ENCODE results near the gene SMO.

The SMO gene

GRCh38 chr7:129188372-129188891 lies at the start of gene SMO:
SMO (plus strand) TSS chr7:129188633; CDS start chr7:129189152, 519 bp downstream.
- peak; percentile 47 to 49 for DNase-seq (ENCODE audit: low read depth in 2 of 2)

- DNase-seq (ENCODE audit: low read depth in 2 of 2), result no peak
Measured at GRCh38 chr7:129143724-129144094, 44.7 kb upstream of the SMO start.

GRCh38 chr7:129144095-129144833 lies 44.2 kb upstream of the SMO start, which contains the start of gene TSPAN33:
TSPAN33 (plus strand) TSS chr7:129144707; CDS start chr7:129144981, 274 bp downstream.
- DNase-seq (ENCODE audit: low read depth in 2 of 2), result peak; percentile 7 to 13

- no peak for DNase-seq (ENCODE audit: low read depth in 2 of 2)
Measured at GRCh38 chr7:129144834-129145668, 43.4 kb upstream of the SMO start.

GRCh38 chr7:129146237-129146979 lies 42.0 kb upstream of the SMO start:
- no peak for DNase-seq (ENCODE audit: low read depth in 2 of 2)

- DNase-seq (ENCODE audit: low read depth in 2 of 2), result no peak
Measured at GRCh38 chr7:129147731-129148130, 40.7 kb upstream of the SMO start.

GRCh38 chr7:129149511-129149910 lies 38.9 kb upstream of the SMO start:
- DNase-seq (ENCODE audit: low read depth in 2 of 2), result no peak

- DNase-seq (ENCODE audit: low read depth in 2 of 2), result no peak
Measured at GRCh38 chr7:129150199-129150996, 38.0 kb upstream of the SMO start.

GRCh38 chr7:129157651-129158050 lies 30.8 kb upstream of the SMO start:
- no peak for DNase-seq (ENCODE audit: low read depth in 2 of 2)

GRCh38 chr7:129159539-129159938 lies 28.9 kb upstream of the SMO start:
- no peak for DNase-seq (ENCODE audit: low read depth in 2 of 2)

GRCh38 chr7:129160161-129160905 lies 28.1 kb upstream of the SMO start:
- DNase-seq (ENCODE audit: low read depth in 2 of 2), result no peak

GRCh38 chr7:129161524-129162225 lies 26.8 kb upstream of the SMO start:
- DNase-seq (ENCODE audit: low read depth in 2 of 2), result no peak

- no peak for DNase-seq (ENCODE audit: low read depth in 2 of 2)
Measured at GRCh38 chr7:129162732-129163131, 25.7 kb upstream of the SMO start.

GRCh38 chr7:129163875-129164544 lies 24.4 kb upstream of the SMO start:
- peak in 1 of 2 experiments; percentile 27 for DNase-seq (ENCODE audit: low read depth in 2 of 2)

- DNase-seq (ENCODE audit: low read depth in 2 of 2), result no peak
Measured at GRCh38 chr7:129166745-129167144, 21.7 kb upstream of the SMO start.

GRCh38 chr7:129167817-129168216 lies 20.6 kb upstream of the SMO start:
- DNase-seq (ENCODE audit: low read depth in 2 of 2), result no peak

- DNase-seq (ENCODE audit: low read depth in 2 of 2), result no peak
Measured at GRCh38 chr7:129168231-129169021, 20.0 kb upstream of the SMO start.

- no peak for DNase-seq (ENCODE audit: low read depth in 2 of 2)
Measured at GRCh38 chr7:129169171-129169671, 19.2 kb upstream of the SMO start.
